Neural progenitor cell (in vitro differentiated cells): ENCODE data around the gene PSMB9. TPM values are rescaled to one million over a fixed set of nuclear protein-coding genes. Genes with fewer than 3 reads are reported as not detected.

Source experiments
- DNase-seq: peaks from one replicate; pipeline ENCODE4 v3.0.0-alpha.2; 2016; ENCODE audit warnings: low spot score
- H2AFZ ChIP-seq: fragments of 200-600 bp; sonication (generic); replicated peaks from 2 replicates; pipeline ENCODE4 v1.6.1; 2016; ENCODE audit warnings: antibody characterized with exemption
- H3F3A ChIP-seq: fragments of 200-600 bp; sonication (generic); 2 replicates; pipeline ENCODE4 v1.6.1; 2016; ENCODE audit warnings: antibody characterized with exemption, low read depth
- H3K27ac ChIP-seq: fragments of 200-600 bp; sonication (generic); 2 replicates; pipeline ENCODE4 v1.5.1; 2016; ENCODE audit warnings: mild to moderate bottlenecking
- H3K27me3 ChIP-seq: fragments of 200-600 bp; sonication (generic); 2 replicates; pipeline ENCODE4 v1.6.1; 2016; ENCODE audit warnings: mild to moderate bottlenecking, moderate library complexity
- H3K36me3 ChIP-seq: fragments of 200-600 bp; sonication (generic); 2 replicates; pipeline ENCODE4 v1.5.1; 2016
- H3K4me1 ChIP-seq: fragments of 200-600 bp; sonication (generic); 2 replicates; pipeline ENCODE4 v1.6.1; 2016; ENCODE audit warnings: mixed run types
- H3K4me2 ChIP-seq: fragments of 200-600 bp; sonication (generic); 2 replicates; pipeline ENCODE4 v1.6.1; 2016
- H3K4me3 ChIP-seq: fragments of 200-600 bp; sonication (generic); 2 replicates; pipeline ENCODE4 v1.5.1; 2016
- H3K79me2 ChIP-seq: fragments of 200-600 bp; sonication (generic); 2 replicates; pipeline ENCODE4 v1.6.1; 2016; ENCODE audit warnings: low read depth
- H3K9ac ChIP-seq: fragments of 200-600 bp; sonication (generic); 2 replicates; pipeline ENCODE4 v1.6.1; 2016
- H3K9me3 ChIP-seq: fragments of 200-600 bp; sonication (generic); 2 replicates; pipeline ENCODE4 v1.5.1; 2016; ENCODE audit warnings: low read depth
- H4K20me1 ChIP-seq: fragments of 200-600 bp; sonication (generic); 2 replicates; pipeline ENCODE4 v1.6.1; 2016; ENCODE audit warnings: low read depth
- H3K27ac Mint-ChIP-seq: 3 replicates; pipeline ENCODE4 v1.8.0; 2021; ENCODE audit warnings: mixed read lengths
- H3K27me3 Mint-ChIP-seq: 2 replicates; pipeline ENCODE4 v1.8.0; 2022; ENCODE audit warnings: low read depth, mild to moderate bottlenecking, inconsistent platforms, moderate library complexity, mixed read lengths; ENCODE audit not compliant: insufficient read depth
- H3K36me3 Mint-ChIP-seq: 3 replicates; pipeline ENCODE4 v1.8.0; 2021; ENCODE audit warnings: mixed read lengths
- H3K4me1 Mint-ChIP-seq: 3 replicates; pipeline ENCODE4 v1.8.0; 2021; ENCODE audit warnings: mixed read lengths
- H3K4me3 Mint-ChIP-seq: 3 replicates; pipeline ENCODE4 v1.8.0; 2021; ENCODE audit warnings: mild to moderate bottlenecking, moderate library complexity, mixed read lengths
- H3K9me3 Mint-ChIP-seq: 3 replicates; pipeline ENCODE4 v1.8.0; 2020; ENCODE audit warnings: mixed read lengths
- EZH2 ChIP-seq: fragments of 200-600 bp; sonication (generic); IDR thresholded peaks from 2 replicates; pipeline ENCODE4 v1.6.1; 2017; ENCODE audit warnings: antibody characterized with exemption, mild to moderate bottlenecking, moderate library complexity
- EZH2phosphoT487 ChIP-seq: fragments of 200-600 bp; sonication (generic); IDR thresholded peaks from 2 replicates; pipeline ENCODE4 v1.6.1; 2017; ENCODE audit warnings: antibody characterized with exemption
- total RNA-seq: library from RNA; depleted of rRNA; stranded (reverse); fragments of >200 nt; gene quantifications from 2 replicates; pipeline ENCODE4 v1.2.3, GENCODE V29; 2015; ENCODE audit warnings: low replicate concordance
- TF ChIP-seq, protein P1 (sequence below): fragments of 200-600 bp; sonication (generic); IDR thresholded peaks from 2 replicates; pipeline ENCODE4 v1.5.1; 2017; ENCODE audit warnings: antibody characterized with exemption, mild to moderate bottlenecking

Gene PSMB9
- total RNA-seq, 1 donor from 2014 or later: not detected

DNA sequence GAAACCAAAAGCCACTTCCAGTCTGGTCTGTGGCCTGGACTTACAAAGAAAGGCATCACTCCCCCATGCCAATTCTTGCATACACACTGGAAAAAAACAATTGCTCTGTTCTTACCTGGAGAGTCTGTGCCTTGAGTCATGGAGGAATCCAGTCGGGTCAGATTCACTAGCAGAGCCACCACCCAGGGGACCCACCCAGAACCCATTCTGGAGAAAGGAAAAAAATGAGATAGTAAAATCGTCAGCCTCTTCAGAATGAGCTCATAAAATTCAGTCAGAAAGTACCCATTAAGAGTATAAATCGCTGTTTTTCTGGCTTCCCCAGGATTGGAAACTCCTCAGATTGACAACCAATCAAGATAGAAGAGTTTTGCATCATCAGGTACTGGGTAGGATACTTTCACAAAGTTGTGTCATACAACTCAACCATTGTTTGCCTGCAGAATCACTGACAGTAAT, 37.2 kb upstream of the PSMB9 start, which contains the start of gene HLA-DOB:
Gene HLA-DOB (minus strand): TSS at position 257 of the 459 bp plus-strand sequence. CDS start 51 bp downstream, at position 206.
- no peaks in the 10 kb centered on the region for H3K9me3 Mint-ChIP-seq
- no peak within 1 kb of the TSS for H3K4me3 Mint-ChIP-seq
- TF ChIP-seq EZH2phosphoT487 (no peak), EZH2 (no peak)
- TF ChIP-seq, protein P1, sequence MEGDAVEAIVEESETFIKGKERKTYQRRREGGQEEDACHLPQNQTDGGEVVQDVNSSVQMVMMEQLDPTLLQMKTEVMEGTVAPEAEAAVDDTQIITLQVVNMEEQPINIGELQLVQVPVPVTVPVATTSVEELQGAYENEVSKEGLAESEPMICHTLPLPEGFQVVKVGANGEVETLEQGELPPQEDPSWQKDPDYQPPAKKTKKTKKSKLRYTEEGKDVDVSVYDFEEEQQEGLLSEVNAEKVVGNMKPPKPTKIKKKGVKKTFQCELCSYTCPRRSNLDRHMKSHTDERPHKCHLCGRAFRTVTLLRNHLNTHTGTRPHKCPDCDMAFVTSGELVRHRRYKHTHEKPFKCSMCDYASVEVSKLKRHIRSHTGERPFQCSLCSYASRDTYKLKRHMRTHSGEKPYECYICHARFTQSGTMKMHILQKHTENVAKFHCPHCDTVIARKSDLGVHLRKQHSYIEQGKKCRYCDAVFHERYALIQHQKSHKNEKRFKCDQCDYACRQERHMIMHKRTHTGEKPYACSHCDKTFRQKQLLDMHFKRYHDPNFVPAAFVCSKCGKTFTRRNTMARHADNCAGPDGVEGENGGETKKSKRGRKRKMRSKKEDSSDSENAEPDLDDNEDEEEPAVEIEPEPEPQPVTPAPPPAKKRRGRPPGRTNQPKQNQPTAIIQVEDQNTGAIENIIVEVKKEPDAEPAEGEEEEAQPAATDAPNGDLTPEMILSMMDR: no peak
- Histone ChIP-seq H3K9ac (no peak within 1 kb of the TSS), H3K9me3 (no peaks in the 10 kb centered on the region), H3K36me3 (no peaks in the 10 kb centered on the region), H3K27me3 (no peaks in the 10 kb centered on the region), H3F3A (no peaks in the 10 kb centered on the region), H3K4me3 (no peak within 1 kb of the TSS), H3K4me2 (no peak within 1 kb of the TSS), H3K4me1 (no peaks in the 10 kb centered on the region), H4K20me1 (no peaks in the 10 kb centered on the region), H3K79me2 (no peaks in the 10 kb centered on the region), H2AFZ (no peak within 1 kb of the TSS), H3K27ac (no peak within 1 kb of the TSS)
- no peaks in the 10 kb centered on the region for H3K36me3 Mint-ChIP-seq
- H3K27me3 Mint-ChIP-seq: peaks cover 5% of the 10 kb centered on the region
- no peaks in the 10 kb centered on the region for H3K4me1 Mint-ChIP-seq
- DNase-seq: no peak
- no peak within 1 kb of the TSS for H3K27ac Mint-ChIP-seq

DNA sequence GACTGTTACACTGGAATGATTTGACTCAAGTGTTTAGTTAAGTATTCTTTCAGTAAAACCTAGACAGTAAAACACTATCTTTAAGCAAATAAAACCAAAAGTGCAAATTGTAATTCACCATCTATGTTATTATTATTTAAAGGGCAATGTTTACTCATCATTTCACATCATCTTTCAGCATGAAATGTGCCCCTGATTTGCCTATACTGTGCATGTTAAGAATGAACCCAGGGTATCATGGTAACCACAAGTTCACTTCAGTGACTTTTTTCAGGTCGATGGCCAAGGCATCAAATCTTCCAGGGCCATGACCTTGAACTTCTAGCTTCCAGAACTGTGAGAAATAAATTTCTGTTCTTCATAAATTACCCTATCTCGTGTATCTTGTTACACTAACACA, 35.1 kb upstream of the PSMB9 start:
- H3K36me3 Mint-ChIP-seq: no peaks in the 10 kb centered on the region
- Histone ChIP-seq H3K27ac (no peak overlapping the region), H3K9me3 (no peaks in the 10 kb centered on the region), H4K20me1 (no peaks in the 10 kb centered on the region), H3K4me1 (no peaks in the 10 kb centered on the region), H3K36me3 (no peaks in the 10 kb centered on the region), H2AFZ (no peak overlapping the region), H3K79me2 (no peaks in the 10 kb centered on the region), H3K4me3 (no peak overlapping the region), H3K4me2 (no peak overlapping the region), H3F3A (no peaks in the 10 kb centered on the region), H3K27me3 (no peaks in the 10 kb centered on the region), H3K9ac (no peak overlapping the region)
- no peak overlapping the region for H3K27ac Mint-ChIP-seq
- DNase-seq: no peak
- no peaks in the 10 kb centered on the region for H3K9me3 Mint-ChIP-seq
- no peaks in the 10 kb centered on the region for H3K4me1 Mint-ChIP-seq
- TF ChIP-seq EZH2 (no peak), EZH2phosphoT487 (no peak)
- TF ChIP-seq, protein P1: no peak
- peaks cover 2% of the 10 kb centered on the region for H3K27me3 Mint-ChIP-seq
- H3K4me3 Mint-ChIP-seq: no peak overlapping the region

DNA sequence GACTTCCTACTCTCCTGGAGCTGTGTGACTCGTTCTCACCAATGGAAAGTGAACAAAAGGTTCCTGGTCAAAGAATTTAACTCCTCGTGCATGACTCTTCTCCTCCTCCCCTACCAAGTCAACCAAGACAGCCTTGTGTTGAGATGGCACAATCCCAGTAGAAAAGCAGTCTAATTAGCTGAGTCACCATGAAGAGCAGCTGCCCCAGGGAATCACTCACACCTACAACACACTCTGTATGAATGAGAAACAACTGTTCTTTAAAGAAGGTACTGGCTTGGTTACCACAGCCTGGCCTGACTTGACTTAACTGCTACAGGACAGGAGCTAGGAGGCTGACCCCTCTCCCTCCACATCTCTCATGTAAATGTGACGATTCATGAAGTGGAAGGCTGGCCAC, 34.3 kb upstream of the PSMB9 start:
- Histone ChIP-seq H3K9me3 (no peaks in the 10 kb centered on the region), H3K4me1 (no peaks in the 10 kb centered on the region), H3K4me2 (no peak overlapping the region), H3F3A (no peaks in the 10 kb centered on the region), H3K9ac (no peak overlapping the region), H3K79me2 (no peaks in the 10 kb centered on the region), H3K27ac (no peak overlapping the region), H3K27me3 (no peaks in the 10 kb centered on the region), H2AFZ (no peak overlapping the region), H4K20me1 (no peaks in the 10 kb centered on the region), H3K36me3 (no peaks in the 10 kb centered on the region), H3K4me3 (no peak overlapping the region)
- TF ChIP-seq, protein P1: no peak
- TF ChIP-seq EZH2 (no peak), EZH2phosphoT487 (no peak)
- Mint-ChIP-seq H3K4me1 (no peaks in the 10 kb centered on the region), H3K36me3 (no peaks in the 10 kb centered on the region), H3K27me3 (no peaks in the 10 kb centered on the region), H3K4me3 (no peak overlapping the region), H3K9me3 (no peaks in the 10 kb centered on the region), H3K27ac (no peak overlapping the region)
- no peak for DNase-seq
